Measurements from ENCODE around the gene SCN1B.

SCN1B gene

GRCh38 chr19:35075202-35076025 lies 45.1 kb downstream of the SCN1B start:
- TF ChIP-seq YY1 (IDR thresholded peaks at IDR 0.05; ENCODE audit: low read depth) (no peak), NFIC (IDR thresholded peaks at IDR 0.05) (no peak), EP300 (IDR thresholded peaks at IDR 0.05; ENCODE audit: borderline replicate concordance) (no peak), TAF1 (IDR thresholded peaks at IDR 0.05; ENCODE audit: low read depth) (no peak), FOXM1 (IDR thresholded peaks at IDR 0.05; ENCODE audit: borderline replicate concordance, low read depth) (no peak), EGR1 (IDR thresholded peaks at IDR 0.05) (no peak), REST (IDR thresholded peaks at IDR 0.05; ENCODE audit: low read depth) (no peak), TCF12 (IDR thresholded peaks at IDR 0.05; ENCODE audit: low read depth) (no peak), ZBTB7A (IDR thresholded peaks at IDR 0.05; ENCODE audit: low read depth) (no peak), RAD21 (IDR thresholded peaks at IDR 0.05; ENCODE audit: low read depth) (no peak), MAX (IDR thresholded peaks at IDR 0.05) (no peak), CEBPB (IDR thresholded peaks at IDR 0.05) (no peak), CREB1 (IDR thresholded peaks at IDR 0.05; ENCODE audit: low read depth) (no peak), TEAD4 (IDR thresholded peaks at IDR 0.05) (no peak), USF1 (IDR thresholded peaks at IDR 0.05) (no peak)

- TF ChIP-seq CEBPB (IDR thresholded peaks at IDR 0.05) (no peak), EP300 (IDR thresholded peaks at IDR 0.05; ENCODE audit: borderline replicate concordance) (no peak), MAX (IDR thresholded peaks at IDR 0.05) (no peak), REST (IDR thresholded peaks at IDR 0.05; ENCODE audit: low read depth) (no peak), CREB1 (IDR thresholded peaks at IDR 0.05; ENCODE audit: low read depth) (no peak), RAD21 (IDR thresholded peaks at IDR 0.05; ENCODE audit: low read depth) (no peak), EGR1 (IDR thresholded peaks at IDR 0.05) (no peak)
Observed at GRCh38 chr19:35076026-35076370, 45.7 kb downstream of the SCN1B start.

GRCh38 chr19:35076657-35077056 lies 46.4 kb downstream of the SCN1B start:
- no peak for TF ChIP-seq CEBPB (IDR thresholded peaks at IDR 0.05)
- no peak for TF ChIP-seq EP300 (IDR thresholded peaks at IDR 0.05; ENCODE audit: borderline replicate concordance)
- TF ChIP-seq USF1 (IDR thresholded peaks at IDR 0.05) = no peak
- no peak for TF ChIP-seq YY1 (IDR thresholded peaks at IDR 0.05; ENCODE audit: low read depth)
- no peak for TF ChIP-seq CREB1 (IDR thresholded peaks at IDR 0.05; ENCODE audit: low read depth)
- TF ChIP-seq RAD21 (IDR thresholded peaks at IDR 0.05; ENCODE audit: low read depth) = no peak
- no peak for TF ChIP-seq FOXM1 (IDR thresholded peaks at IDR 0.05; ENCODE audit: borderline replicate concordance, low read depth)
- TF ChIP-seq ZBTB7A (IDR thresholded peaks at IDR 0.05; ENCODE audit: low read depth) = no peak
- no peak for TF ChIP-seq TCF12 (IDR thresholded peaks at IDR 0.05; ENCODE audit: low read depth)
- no peak for TF ChIP-seq MAX (IDR thresholded peaks at IDR 0.05)
- no peak for TF ChIP-seq TAF1 (IDR thresholded peaks at IDR 0.05; ENCODE audit: low read depth)
- no peak for TF ChIP-seq EGR1 (IDR thresholded peaks at IDR 0.05)
- TF ChIP-seq NFIC (IDR thresholded peaks at IDR 0.05) = no peak
- no peak for TF ChIP-seq REST (IDR thresholded peaks at IDR 0.05; ENCODE audit: low read depth)
- no peak for TF ChIP-seq TEAD4 (IDR thresholded peaks at IDR 0.05)

Data from Ishikawa (cell line).